Measurements from ENCODE around the gene PRKCSH.
A peak's percentile ranks its signal among the peaks of the same experiment; 100 is the strongest.

The PRKCSH gene

DNA sequence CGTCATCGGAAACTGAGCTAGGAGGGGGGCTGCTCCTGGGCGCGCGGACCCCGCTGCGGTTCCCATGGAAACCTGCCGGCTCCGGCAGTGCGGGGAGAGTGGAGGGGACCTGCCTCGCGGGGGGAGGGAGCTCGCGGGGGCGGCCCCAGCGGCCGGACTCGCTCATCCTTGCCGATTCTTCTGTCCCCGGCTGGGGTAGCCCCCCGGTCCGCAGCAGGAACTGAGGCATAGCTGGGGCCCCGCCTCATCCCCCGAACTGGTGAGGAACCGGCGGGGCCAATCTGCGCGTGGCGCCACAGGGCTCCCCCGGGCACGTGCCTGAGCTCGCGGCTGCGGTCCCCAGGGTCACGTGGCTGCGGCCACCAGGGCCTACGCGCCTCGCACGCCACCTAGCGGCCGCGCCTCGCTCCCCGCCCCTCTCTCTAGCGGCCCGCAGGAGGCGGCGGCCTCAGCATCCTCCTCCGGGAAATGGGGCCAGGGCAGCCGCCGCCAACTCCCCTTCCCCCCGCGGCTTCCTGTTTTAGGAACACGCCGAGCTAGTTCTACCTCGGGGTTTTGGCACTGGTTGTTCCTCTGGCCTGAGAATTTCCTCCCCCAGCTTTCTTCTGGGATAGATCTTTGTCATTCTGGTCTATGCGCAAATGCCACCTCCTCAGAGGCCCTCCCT lies 47.1 kb downstream of the PRKCSH start:
- H3K36me3 ChIP-seq (ENCODE audit: control insufficient read depth in 2 of 2, insufficient read depth in 1 of 2, low read length in 2 of 2), result peaks cover 0 to 11% of the 10 kb centered on the region in 2 experiments; a peak in 2 of 3 replicates
- peak overlapping the region; percentile 28 for H3K4me3 ChIP-seq (ENCODE audit: low read depth, low read length)
- H3K9me3 ChIP-seq (ENCODE audit: control insufficient read depth, insufficient read depth, low read depth, low read length), result no peaks in the 10 kb centered on the region
- ChIA-PET CTCF (interaction anchor here (0.6 to 3.4 kb wide), 47 partner anchors 8 to 1570 kb away, joined by 3 to 42 read pairs (median 4); partner anchors contain the start of genes CCDC159, EPOR, RAB3D and SWSAP1), POLR2A (interaction anchor here (0.6 to 2.1 kb wide), 8 partner anchors 47 to 357 kb away, joined by 3 to 13 read pairs (median 6); partner anchors contain the start of genes ODAD3, PRKCSH and SWSAP1)
- peak overlapping the region; percentile 33; the same call in 1 of the 2 replicates for H3K27ac ChIP-seq (ENCODE audit: extremely low read depth, low read depth, low read length)
- no peaks in the 10 kb centered on the region for H3K4me1 ChIP-seq (ENCODE audit: control insufficient read depth, insufficient read depth, low read length)
- TF ChIP-seq ZNF239 (tag by site-specific recombination; IDR thresholded peaks at IDR 0.05) (0 out of 2 replicates have a peak, but pooled peaks have one; percentile 58), ZNF335 (tag by site-specific recombination; conservative IDR thresholded peaks at IDR 0.05) (peak; percentile 98), SCRT2 (tag by site-specific recombination; IDR thresholded peaks at IDR 0.05) (peak; percentile 63; the same call in 1 of the 2 replicates), ZNF391 (tag by site-specific recombination; IDR thresholded peaks at IDR 0.05; ENCODE audit: borderline replicate concordance, low read depth) (peak; percentile 90; the same call in 1 of the 2 replicates), SP3 (tag by site-specific recombination; IDR thresholded peaks at IDR 0.05) (0 out of 2 replicates have a peak, but pooled peaks have one; percentile 62), ZNF561 (tag by site-specific recombination; IDR thresholded peaks at IDR 0.05; ENCODE audit: borderline replicate concordance) (peak; percentile 89; the same call in 1 of the 2 replicates), ZNF341 (tag by site-specific recombination; IDR thresholded peaks at IDR 0.05; ENCODE audit: low read depth) (peak; percentile 74), ZBTB21 (tag by site-specific recombination; IDR thresholded peaks at IDR 0.05) (0 out of 2 replicates have a peak, but pooled peaks have one; percentile 13), SP2 (tag by site-specific recombination; IDR thresholded peaks at IDR 0.05) (peak; percentile 81), ZNF2 (tag by site-specific recombination; IDR thresholded peaks at IDR 0.05) (peak; percentile 88; the same call in 1 of the 2 replicates), ZNF843 (tag by site-specific recombination; IDR thresholded peaks at IDR 0.05) (peak; percentile 68), KLF16 (tag by site-specific recombination; IDR thresholded peaks at IDR 0.05) (peak; percentile 93), ZNF324 (tag by site-specific recombination; IDR thresholded peaks at IDR 0.05) (peak; percentile 70; the same call in 1 of the 2 replicates), GLIS2 (tag by site-specific recombination; IDR thresholded peaks at IDR 0.05) (peak; percentile 89), OSR2 (tag by site-specific recombination; IDR thresholded peaks at IDR 0.05) (peak; percentile 57; the same call in 1 of the 2 replicates), KLF10 (tag by site-specific recombination; IDR thresholded peaks at IDR 0.05) (peak; percentile 81), ZNF629 (tag by site-specific recombination; IDR thresholded peaks at IDR 0.05) (peak; percentile 63), ZNF24 (tag by site-specific recombination; IDR thresholded peaks at IDR 0.05) (0 out of 2 replicates have a peak, but pooled peaks have one; percentile 52), ZNF174 (tag by site-specific recombination; IDR thresholded peaks at IDR 0.05) (no peak), EGR2 (tag by site-specific recombination; IDR thresholded peaks at IDR 0.05; ENCODE audit: low read depth) (peak; percentile 59), ZBTB7A (tag by site-specific recombination; IDR thresholded peaks at IDR 0.05; ENCODE audit: low read depth) (peak; percentile 95), ZNF596 (tag by site-specific recombination; IDR thresholded peaks at IDR 0.05) (peak; percentile 84), ZNF600 (tag by site-specific recombination; IDR thresholded peaks at IDR 0.05) (peak; percentile 32), ZNF214 (tag by site-specific recombination; IDR thresholded peaks at IDR 0.05; ENCODE audit: borderline replicate concordance) (no peak), ZSCAN16 (tag by site-specific recombination; IDR thresholded peaks at IDR 0.05) (0 out of 2 replicates have a peak, but pooled peaks have one; percentile 19), ZBTB48 (tag by site-specific recombination; IDR thresholded peaks at IDR 0.05) (peak; percentile 93), ZFP37 (tag by site-specific recombination; IDR thresholded peaks at IDR 0.05) (peak; percentile 92), ZNF529 (tag by site-specific recombination; IDR thresholded peaks at IDR 0.05; ENCODE audit: insufficient replicate concordance) (no peak), ZFP69B (tag by site-specific recombination; IDR thresholded peaks at IDR 0.05) (peak; percentile 95)
- TF ChIP-seq, protein P1, sequence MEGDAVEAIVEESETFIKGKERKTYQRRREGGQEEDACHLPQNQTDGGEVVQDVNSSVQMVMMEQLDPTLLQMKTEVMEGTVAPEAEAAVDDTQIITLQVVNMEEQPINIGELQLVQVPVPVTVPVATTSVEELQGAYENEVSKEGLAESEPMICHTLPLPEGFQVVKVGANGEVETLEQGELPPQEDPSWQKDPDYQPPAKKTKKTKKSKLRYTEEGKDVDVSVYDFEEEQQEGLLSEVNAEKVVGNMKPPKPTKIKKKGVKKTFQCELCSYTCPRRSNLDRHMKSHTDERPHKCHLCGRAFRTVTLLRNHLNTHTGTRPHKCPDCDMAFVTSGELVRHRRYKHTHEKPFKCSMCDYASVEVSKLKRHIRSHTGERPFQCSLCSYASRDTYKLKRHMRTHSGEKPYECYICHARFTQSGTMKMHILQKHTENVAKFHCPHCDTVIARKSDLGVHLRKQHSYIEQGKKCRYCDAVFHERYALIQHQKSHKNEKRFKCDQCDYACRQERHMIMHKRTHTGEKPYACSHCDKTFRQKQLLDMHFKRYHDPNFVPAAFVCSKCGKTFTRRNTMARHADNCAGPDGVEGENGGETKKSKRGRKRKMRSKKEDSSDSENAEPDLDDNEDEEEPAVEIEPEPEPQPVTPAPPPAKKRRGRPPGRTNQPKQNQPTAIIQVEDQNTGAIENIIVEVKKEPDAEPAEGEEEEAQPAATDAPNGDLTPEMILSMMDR (tag by site-specific recombination; IDR thresholded peaks at IDR 0.05), result peak; percentile 97
- TF ChIP-seq, protein P2, sequence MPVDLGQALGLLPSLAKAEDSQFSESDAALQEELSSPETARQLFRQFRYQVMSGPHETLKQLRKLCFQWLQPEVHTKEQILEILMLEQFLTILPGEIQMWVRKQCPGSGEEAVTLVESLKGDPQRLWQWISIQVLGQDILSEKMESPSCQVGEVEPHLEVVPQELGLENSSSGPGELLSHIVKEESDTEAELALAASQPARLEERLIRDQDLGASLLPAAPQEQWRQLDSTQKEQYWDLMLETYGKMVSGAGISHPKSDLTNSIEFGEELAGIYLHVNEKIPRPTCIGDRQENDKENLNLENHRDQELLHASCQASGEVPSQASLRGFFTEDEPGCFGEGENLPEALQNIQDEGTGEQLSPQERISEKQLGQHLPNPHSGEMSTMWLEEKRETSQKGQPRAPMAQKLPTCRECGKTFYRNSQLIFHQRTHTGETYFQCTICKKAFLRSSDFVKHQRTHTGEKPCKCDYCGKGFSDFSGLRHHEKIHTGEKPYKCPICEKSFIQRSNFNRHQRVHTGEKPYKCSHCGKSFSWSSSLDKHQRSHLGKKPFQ (tag by site-specific recombination; IDR thresholded peaks at IDR 0.05), result peak; percentile 52; the same call in 1 of the 2 replicates
- TF ChIP-seq, protein P3, sequence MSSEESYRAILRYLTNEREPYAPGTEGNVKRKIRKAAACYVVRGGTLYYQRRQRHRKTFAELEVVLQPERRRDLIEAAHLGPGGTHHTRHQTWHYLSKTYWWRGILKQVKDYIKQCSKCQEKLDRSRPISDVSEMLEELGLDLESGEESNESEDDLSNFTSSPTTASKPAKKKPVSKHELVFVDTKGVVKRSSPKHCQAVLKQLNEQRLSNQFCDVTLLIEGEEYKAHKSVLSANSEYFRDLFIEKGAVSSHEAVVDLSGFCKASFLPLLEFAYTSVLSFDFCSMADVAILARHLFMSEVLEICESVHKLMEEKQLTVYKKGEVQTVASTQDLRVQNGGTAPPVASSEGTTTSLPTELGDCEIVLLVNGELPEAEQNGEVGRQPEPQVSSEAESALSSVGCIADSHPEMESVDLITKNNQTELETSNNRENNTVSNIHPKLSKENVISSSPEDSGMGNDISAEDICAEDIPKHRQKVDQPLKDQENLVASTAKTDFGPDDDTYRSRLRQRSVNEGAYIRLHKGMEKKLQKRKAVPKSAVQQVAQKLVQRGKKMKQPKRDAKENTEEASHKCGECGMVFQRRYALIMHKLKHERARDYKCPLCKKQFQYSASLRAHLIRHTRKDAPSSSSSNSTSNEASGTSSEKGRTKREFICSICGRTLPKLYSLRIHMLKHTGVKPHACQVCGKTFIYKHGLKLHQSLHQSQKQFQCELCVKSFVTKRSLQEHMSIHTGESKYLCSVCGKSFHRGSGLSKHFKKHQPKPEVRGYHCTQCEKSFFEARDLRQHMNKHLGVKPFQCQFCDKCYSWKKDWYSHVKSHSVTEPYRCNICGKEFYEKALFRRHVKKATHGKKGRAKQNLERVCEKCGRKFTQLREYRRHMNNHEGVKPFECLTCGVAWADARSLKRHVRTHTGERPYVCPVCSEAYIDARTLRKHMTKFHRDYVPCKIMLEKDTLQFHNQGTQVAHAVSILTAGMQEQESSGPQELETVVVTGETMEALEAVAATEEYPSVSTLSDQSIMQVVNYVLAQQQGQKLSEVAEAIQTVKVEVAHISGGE (tag by site-specific recombination; conservative IDR thresholded peaks at IDR 0.05; ENCODE audit: low read depth), result peak; percentile 48; the same call in 1 of the 2 replicates
